Suprapubic skin (tissue), 4 donors: Measurements from ENCODE around the gene NDUFS2.

ENCODE experiments used
- CTCF ChIP-seq, 2 donors: fragments of 200-600 bp in 1 of 2; fragments of 450-650 bp in 1 of 2; sonication (generic) in 1 of 2; IDR thresholded peaks; one replicate each; pipeline ENCODE4 v1.5.1; 2016 to 2019; ENCODE audit warnings: antibody characterized with exemption in 2 of 2, mild to moderate bottlenecking in 1 of 2, moderate library complexity in 1 of 2
- EP300 ChIP-seq: sonication (generic); formaldehyde crosslinking; IDR thresholded peaks from one replicate; pipeline ENCODE4 v1.6.1; 2017; ENCODE audit warnings: antibody characterized with exemption
- POLR2A ChIP-seq, 2 donors: fragments of 450-650 bp; IDR thresholded peaks; one replicate each; pipeline ENCODE4 v1.6.1; 2017; ENCODE audit warnings: antibody characterized with exemption in 2 of 2, mild to moderate bottlenecking in 2 of 2, moderate library complexity in 2 of 2
- POLR2AphosphoS5 ChIP-seq, 3 donors: sonication (generic); formaldehyde crosslinking; IDR thresholded peaks; one replicate each; pipeline ENCODE4 v1.6.1; 2017; ENCODE audit warnings: antibody characterized with exemption in 3 of 3

DNA sequence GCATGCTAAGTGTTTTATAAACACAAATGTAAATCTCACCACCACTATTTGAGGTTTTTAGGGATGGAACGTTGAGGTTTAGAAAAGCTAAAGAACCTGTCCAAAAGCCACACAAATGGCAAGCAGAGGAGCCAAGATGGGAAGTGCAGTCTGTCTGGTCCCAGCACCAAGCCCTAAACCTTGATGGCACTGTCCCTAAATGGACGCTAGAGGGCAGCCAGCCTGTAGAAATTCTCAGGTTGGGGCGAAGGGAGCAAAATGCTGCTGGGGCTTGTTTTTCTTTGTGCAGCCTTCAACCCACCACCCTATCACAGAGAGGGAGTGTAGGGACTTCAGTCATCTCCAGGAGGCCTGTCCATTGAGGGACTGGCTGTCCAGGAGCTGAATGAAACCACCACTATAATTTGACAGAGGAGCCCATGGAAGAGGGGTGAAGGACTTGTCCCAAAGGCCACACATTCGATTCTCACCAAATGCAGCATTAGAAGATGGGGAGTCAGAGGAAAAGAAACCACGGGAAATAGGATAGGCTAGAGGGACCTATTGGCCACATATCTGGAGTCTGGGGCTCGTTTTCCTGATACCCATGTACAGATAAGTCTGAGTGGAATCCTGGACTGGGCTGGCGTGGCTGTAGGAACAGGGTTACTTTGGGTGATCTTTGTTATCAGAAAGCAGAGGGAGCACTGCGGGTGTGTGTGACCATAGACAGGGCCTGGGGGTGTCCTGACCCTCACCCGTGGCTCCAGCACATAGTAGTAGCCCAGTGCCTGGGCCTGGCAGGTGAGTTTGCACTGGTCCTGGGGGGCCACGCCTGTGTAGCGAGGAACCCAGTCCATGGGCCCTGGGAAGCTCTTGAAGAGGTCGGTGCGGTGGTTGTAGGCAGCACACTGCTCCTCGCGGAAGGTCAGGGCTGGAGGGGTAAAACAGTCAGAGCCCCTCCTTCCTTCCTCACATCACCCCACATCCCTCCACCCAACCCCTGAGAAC, 9.4 kb upstream of the NDUFS2 start:
- TF ChIP-seq POLR2A (IDR thresholded peaks at IDR 0.05) (no peak), CTCF (IDR thresholded peaks at IDR 0.05) (peak; percentile 79 to 91), EP300 (no peak), POLR2AphosphoS5 (IDR thresholded peaks at IDR 0.05) (no peak)
